Uterus (tissue), 2 donors: ENCODE measurements around the gene STAC3.

Source experiments
- CTCF ChIP-seq, 4 experiments: fragments of 200-600 bp in 2 of 4; fragments of 450-650 bp in 2 of 4; sonication (generic) in 2 of 4; IDR thresholded peaks; one replicate each; pipeline ENCODE4 v1.5.1; 2016 to 2019; ENCODE audit warnings: antibody characterized with exemption in 4 of 4, mild to moderate bottlenecking in 2 of 4, moderate library complexity in 1 of 4
- POLR2A ChIP-seq, 2 donors: fragments of 450-650 bp; IDR thresholded peaks; one replicate each; pipeline ENCODE4 v1.6.1; 2016; ENCODE audit warnings: antibody characterized with exemption in 2 of 2, mild to moderate bottlenecking in 1 of 2, moderate library complexity in 1 of 2

GRCh38 chr12:57198329-57198728 is 52.7 kb downstream of the STAC3 start:
- no peak for TF ChIP-seq CTCF (IDR thresholded peaks at IDR 0.05)
- TF ChIP-seq POLR2A (IDR thresholded peaks at IDR 0.05) = no peak
